Neural progenitor cell (in vitro differentiated cells): ENCODE data around the gene NDUFA8.

Experiments
- EZH2 ChIP-seq: fragments of 200-600 bp; sonication (generic); IDR thresholded peaks from 2 replicates; pipeline ENCODE4 v1.6.1; 2017; ENCODE audit warnings: antibody characterized with exemption, mild to moderate bottlenecking, moderate library complexity
- EZH2phosphoT487 ChIP-seq: fragments of 200-600 bp; sonication (generic); IDR thresholded peaks from 2 replicates; pipeline ENCODE4 v1.6.1; 2017; ENCODE audit warnings: antibody characterized with exemption
- TF ChIP-seq, protein P1 (sequence below): fragments of 200-600 bp; sonication (generic); IDR thresholded peaks from 2 replicates; pipeline ENCODE4 v1.5.1; 2017; ENCODE audit warnings: antibody characterized with exemption, mild to moderate bottlenecking

DNA sequence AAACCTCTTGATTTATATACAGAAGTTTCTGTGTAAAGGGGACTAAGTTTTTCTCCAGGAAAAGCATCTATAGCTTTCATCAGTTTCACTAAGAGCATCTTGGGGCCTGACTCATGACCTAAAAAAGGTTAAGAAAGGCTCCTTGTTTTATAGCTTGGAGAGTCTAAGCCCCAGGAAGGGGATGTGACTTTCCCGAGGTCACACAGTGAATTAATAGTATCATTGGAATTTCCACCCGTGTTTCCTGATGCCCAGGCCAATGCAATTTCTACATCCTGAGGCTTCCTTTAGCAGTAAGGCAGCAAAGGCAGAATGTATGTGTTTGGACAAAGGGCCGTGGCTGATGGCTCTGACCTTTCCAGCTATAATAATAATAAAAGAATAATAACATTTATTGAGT, 8.8 kb upstream of the NDUFA8 start:
- TF ChIP-seq, protein P1, sequence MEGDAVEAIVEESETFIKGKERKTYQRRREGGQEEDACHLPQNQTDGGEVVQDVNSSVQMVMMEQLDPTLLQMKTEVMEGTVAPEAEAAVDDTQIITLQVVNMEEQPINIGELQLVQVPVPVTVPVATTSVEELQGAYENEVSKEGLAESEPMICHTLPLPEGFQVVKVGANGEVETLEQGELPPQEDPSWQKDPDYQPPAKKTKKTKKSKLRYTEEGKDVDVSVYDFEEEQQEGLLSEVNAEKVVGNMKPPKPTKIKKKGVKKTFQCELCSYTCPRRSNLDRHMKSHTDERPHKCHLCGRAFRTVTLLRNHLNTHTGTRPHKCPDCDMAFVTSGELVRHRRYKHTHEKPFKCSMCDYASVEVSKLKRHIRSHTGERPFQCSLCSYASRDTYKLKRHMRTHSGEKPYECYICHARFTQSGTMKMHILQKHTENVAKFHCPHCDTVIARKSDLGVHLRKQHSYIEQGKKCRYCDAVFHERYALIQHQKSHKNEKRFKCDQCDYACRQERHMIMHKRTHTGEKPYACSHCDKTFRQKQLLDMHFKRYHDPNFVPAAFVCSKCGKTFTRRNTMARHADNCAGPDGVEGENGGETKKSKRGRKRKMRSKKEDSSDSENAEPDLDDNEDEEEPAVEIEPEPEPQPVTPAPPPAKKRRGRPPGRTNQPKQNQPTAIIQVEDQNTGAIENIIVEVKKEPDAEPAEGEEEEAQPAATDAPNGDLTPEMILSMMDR = no peak
- TF ChIP-seq EZH2phosphoT487 (no peak), EZH2 (no peak)
